Stimulated activated CD4-positive, alpha-beta T cell treated with anti-CD3 and anti-CD28 coated beads, Interleukin-4, amount 100 ng/mL, for 1 hour (primary cell): ENCODE results near the gene C15orf61.

Experiments used
- DNase-seq: peaks from one replicate; pipeline ENCODE4 v3.0.0-alpha.2; 2020

C15orf61 gene

DNA sequence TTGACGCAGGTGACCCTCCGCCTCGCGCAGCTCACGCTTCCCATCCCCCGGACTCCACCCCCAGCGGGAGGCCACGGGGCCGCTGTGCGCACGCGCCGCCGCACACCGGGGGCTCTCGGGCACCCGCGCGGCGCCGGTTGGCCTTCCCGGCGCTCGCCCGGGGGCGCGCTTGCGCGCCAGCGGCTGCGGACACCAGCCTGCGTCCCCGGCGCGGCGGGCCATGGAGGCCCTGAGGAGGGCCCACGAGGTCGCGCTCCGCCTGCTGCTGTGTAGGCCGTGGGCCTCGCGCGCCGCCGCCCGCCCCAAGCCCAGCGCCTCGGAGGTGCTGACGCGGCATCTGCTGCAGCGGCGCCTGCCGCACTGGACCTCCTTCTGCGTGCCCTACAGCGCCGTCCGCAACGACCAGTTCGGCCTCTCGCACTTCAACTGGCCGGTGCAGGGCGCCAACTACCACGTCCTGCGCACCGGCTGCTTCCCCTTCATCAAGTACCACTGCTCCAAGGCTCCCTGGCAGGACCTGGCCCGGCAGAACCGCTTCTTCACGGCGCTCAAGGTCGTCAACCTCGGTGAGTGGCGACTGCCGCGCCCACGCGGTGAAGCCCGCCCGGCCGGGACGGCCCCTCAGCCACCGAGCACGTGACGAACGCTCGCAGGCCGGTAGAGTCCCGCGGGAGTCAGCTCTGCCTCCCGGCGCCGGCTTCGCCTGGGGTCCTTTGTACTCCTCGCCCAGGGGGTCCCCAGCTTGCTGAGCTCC lies at the start of gene C15orf61:
C15orf61 (plus strand) TSS at position 103 of the 754 bp plus-strand sequence; CDS start at position 221, 118 bp downstream.
- peak; percentile 85 for DNase-seq

DNA sequence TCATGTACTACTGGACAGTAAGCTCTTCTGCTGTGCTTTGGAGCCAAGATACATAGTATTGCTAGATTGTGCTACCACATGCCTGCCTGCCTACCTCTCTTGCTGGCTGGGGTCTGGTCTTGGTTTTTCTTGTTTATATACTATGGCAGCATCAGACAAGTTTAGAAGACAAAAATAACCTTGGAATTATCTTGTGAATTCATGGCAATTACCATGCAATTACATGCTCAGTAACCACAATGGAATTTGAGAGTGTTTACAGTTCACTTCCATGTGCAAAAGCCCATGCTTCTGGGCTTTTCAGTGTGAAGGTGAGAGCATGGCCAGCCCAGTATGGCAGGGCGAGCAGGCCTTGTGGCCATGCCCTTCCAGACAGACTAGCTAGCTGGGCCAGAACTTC lies 48.0 kb upstream of the C15orf61 start:
- no peak for DNase-seq

DNA sequence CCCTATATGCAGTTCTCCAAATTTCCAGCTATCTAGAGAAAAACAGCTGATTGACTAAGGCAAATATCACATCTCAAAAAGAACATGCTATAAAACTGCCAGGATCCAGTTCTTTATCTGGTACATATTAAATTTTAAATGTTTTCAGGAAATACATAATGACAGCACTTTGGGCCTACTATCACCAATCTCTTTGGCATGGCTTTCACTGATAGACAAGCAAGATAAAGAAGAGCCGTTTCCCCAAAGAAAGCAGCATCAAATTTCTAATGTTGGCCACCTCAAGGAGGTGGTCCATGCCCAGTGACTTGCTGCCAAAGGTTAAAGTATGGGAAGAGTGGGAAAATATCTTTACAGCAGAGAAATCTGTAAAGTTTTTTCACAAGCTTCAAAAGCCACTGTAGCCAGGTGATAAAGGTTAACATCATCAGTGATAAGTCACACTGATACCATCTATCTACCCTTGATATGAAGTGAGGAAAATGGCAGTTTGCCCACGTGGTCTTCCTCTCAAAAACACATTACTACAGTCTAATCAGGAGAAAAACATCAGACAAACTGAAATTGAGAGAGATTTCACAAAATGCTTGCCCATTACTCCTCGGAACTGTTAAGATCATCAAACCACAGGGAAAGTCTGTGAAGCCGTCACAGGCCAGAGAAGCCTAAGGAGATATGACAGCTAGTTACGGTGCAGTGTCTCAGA lies 46.4 kb upstream of the C15orf61 start:
- DNase-seq: no peak

DNA sequence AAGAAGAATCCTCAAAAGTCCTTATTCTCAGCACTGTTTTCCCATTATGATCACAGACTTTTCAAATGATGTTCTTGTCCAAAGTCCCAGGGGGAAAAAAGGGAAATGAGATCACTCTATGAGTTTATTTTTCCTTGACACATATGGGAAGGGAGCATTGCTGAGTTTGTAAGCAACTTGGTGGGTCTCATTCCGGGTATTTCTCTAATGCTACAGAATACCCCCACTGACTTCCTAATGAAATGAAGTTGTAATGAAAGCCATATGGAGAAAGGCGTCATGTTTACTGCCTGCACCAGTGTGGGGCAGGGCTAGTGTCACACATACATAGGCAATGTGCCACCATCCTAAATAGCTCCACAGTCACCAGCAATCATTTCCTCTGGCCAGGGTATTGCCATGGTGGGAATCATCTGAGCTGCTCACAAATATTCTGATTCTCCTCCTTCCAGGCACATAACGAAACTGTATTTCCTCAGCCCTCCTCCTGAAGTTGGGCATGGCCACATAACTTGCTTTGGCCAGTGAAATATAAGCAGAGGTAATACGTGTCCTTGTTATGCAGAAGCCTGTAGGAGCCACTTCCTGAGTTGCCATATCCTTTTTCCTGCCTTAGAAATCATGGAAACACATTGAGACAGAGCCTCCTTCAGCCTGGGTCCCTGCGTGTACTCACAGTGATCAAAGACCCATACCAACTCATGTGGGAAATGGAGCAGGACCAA lies 41.0 kb upstream of the C15orf61 start:
- no peak for DNase-seq

DNA sequence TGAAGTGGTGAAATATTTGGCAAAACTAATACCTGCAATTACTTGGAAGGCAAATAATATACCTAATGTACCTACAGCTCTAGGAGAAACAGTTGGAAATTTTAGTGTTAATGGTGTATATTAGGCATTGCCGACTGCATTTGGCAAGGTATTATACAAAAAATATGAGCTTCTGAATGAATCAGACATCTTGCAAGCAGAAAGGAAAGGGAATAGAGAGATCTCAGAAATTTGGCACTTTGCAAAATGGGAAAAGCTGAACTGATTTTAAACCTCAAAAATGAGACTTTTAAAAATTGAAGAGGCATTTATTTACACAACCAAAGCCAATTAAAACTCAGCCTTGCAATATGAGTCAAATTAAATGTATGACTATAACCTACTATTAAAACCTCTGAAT lies 40.2 kb upstream of the C15orf61 start:
- no peak for DNase-seq

DNA sequence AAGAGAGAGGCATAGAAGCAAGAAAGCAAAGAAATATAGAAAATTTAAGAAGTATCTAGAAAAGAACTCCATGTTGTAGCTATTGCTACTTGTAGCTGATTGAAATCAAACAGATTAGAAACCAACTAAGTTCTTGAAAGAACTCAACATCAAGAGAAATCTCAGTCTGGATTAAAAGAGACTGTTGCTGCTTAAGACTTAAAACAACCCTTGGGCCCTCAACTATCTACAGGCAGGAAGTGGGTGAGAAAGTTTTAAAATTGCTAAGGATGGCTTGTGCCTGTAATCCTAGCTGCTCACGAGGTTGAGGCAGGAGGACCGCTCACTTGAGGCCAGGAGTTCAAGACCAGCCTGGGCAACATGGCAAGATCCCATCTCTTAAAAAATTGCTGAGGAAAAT lies 39.3 kb upstream of the C15orf61 start:
- no peak for DNase-seq

DNA sequence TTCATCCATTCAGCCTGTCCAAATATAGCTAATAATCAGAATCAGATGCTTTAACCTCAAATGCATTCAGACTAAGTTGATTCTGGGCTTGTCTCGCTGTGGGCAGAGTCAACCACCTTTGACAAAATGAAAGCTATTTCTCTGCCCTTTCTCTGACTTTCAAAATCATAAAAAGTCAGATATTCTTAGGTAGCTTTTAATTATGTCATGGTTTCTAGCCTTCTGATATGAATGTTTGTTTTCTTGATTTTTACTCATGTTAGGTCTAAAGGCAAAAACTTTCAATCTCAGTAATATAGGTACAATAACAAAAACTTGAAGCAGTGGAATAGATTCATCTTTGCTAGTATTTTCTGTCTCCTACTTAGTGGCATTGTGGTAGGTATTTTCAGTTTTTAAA lies 25.3 kb upstream of the C15orf61 start:
- DNase-seq: no peak

DNA sequence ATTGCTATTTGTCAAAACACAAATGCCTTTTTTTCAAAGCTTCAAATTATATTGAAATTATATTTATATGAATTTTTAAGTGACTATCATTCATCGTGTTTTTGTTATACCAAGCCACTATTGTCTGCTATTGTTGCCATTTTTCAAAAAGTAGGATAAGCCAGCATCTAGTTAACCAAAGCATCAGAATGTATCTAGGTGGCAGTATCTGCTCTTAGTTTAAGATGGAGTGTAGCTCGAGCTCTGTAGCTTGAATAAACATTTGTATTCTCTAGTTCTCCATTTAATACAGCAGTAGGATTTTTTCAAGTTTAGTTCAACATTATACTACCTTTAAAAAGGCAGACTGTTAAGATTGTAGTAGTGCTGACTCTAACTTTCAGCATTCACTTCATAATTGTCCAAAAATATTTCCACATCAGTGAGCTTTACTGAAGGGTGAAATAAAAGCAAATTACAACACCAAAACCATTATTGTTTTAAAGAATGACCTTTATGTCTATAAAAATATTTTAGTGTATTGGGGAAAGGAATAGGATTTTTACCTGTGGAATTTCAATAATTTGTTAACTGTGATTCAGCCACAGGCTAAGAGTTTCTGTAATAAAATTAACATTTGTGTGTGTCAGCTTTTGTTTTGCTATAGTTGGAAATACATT lies 19.6 kb upstream of the C15orf61 start:
- DNase-seq: no peak

DNA sequence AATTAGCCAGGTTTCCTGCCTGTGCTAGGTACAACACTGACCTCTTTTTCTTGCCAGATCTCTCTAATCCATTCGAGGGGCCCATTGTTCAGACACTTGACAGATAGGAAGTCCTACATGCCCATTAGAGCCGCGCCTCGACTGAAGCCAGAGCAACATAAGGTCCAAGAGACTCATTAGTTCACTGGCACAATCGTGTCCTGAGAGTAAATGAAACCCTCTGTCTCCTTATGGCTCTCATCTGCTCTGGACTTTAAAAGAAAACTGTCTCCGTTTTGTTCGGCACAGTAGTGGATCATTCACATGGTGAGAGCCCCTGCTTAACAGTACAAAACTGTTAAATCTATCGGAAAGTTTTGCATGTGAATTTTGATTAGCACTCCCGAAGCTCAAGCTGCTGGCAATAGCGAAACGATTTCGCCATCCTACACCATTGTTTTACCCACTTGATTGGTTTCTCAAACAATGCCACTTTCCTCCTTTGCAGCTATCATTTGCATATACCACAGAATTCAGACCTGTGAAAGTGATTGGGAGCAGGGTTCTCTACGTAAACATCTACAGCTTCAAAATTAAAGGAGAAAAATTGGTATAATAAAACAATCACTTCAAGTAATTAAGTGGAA lies 19.0 kb upstream of the C15orf61 start:
- DNase-seq: no peak

DNA sequence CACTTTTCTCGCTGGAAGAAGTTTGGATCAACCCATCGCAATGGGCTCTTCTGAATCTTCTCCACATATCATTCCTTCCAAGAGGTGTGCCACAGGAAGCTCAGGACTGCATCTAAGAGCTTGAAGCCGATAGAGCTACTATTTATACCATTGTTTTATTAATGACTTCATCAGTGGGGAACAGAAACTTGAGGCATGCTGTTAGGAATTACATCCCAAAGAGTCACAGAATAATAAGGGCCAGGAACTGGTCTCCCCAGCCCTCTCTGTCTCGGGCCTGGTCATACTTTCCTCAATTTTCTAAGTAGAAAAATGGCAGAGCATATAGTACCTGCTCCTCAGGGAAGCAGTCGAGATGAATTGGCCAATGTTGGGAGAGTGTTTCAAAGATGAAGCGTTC lies 16.9 kb upstream of the C15orf61 start:
- DNase-seq: no peak

DNA sequence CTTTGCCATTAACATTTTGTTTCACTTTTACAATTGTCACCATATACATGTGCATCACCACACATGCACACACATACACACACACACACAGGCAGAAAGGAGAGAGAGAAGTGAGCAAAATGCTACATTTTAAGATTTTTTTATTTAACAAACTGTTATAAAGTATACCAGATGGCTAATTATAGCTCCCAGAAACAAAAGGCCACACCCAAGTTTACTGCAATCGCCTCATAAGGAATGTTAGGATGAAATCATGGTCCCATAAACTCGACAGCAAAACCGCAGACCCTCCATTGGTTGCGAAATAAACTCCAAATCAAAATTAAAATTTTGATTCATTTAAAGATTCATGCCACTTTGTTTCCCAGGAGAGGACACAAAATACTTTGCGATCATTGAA lies 16.1 kb upstream of the C15orf61 start:
- no peak for DNase-seq

DNA sequence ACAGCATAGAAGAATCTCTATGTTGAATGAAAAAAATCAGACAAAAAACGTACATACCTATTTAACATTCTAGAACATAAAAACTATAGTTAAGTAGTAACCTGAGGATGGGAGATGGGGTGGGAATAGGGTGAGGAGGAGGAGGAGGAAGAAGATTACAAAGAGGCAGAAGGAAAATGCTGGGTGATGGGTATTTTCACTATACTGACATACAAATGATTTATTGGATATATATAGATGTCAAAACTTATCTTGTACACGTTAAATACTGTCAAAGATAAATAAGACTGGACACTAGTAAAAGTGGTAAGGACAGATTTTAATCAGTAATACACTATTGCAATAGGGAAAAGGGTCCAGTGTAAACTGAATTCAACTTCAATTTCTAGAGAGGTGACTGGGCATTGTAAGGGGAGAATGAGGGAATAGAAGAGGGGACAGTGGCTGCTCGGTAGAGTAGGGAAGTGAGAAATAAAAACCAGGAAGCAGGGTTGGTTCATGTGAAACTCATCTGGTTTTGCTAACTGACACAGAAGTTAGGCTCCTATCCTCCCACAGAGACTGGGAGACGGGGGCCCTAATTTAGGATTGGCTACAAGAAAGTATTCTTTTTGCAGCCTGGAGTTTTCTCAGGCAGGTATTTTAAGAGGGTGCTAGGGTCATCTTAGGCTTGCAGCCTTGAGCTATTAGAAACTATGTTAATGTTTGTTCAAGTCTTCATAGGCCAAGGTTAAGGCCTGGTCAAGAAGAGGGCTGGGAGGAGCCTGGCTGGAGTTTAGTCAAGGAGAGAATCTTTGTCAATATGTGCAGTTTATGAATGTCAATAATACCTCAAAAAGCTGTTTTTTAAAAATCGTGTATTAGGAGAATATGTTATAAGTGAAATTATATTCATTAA lies 15.0 kb upstream of the C15orf61 start:
- DNase-seq: no peak

DNA sequence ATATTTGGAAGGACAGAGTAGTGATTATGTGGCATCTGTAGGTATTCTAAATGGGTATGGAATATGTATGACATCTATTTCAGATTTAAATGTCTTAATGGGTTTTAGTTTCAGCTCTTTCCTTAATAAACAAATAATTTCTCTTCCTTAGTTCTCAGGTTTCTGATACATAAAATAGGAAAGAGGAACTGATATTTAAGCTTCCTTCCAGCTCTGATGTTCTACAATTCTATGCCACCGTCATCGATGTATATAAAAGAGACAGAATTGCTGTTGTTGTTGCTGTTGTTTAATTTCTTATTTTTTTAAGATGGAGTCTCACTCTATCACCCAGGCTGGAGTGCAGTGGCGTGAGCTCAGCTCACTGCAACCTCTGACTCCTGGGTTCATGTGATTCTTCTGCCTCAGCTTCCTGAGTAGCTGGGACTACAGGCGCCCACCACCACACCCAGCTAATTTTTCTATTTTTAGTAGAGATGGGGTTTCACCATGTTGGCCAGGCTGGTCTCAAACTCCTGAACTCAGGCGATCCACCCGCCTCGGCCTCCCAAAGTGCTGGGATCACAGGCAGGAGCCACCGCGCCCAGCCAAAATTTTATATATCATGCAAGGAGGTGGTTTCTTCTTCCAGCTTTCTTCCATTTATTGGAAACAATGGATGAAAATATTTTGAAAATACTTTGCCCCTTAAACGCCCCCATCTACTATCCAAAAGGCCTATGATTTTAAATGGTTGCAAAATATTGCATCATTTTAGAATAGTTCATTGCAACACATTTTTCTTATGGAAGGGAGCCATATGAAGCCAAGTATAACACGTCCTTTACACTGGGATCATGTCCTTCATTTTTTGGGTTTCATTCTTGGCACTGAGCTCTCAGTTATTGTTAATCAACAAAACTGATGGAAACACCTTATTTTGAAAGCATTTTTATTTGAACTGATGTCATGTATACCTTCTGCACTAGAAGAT lies 13.9 kb upstream of the C15orf61 start:
- no peak for DNase-seq

DNA sequence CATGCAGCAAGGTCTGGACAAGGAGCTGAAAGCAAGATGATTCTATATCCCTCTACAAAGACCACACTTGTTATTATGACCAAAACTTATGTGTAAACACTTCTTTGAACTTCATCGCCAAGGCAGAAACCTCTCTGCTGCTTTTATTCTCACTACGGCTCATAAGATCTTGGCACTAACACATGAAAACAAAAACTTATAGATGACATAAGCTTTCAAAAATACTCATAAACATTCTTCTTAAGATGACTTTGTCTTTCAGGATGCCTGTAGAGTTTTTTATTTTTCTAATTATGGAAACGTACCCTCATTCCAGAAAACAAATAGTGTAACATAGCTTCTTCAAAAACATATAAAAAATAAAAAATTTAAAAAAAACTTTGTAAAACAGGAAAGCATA lies 12.5 kb upstream of the C15orf61 start:
- no peak for DNase-seq

DNA sequence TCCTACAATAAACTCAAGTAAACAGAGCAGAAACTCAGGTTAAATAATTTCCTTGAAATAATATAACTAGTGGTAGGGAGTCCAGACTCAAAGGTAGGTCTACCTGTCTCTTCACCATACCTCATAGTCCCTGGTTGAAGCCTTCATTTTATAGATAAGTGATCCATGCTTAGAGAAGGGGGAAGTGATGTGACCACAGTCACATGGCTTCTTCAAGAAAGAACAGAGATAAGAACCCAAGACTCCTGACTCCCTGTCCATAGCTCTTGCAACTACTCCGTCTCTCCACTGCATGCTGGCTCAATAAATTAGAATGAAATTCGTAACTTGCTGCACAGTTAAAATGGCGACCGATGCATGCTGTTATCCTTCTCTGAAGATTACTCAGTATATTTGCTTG lies 11.0 kb upstream of the C15orf61 start:
- DNase-seq: no peak

DNA sequence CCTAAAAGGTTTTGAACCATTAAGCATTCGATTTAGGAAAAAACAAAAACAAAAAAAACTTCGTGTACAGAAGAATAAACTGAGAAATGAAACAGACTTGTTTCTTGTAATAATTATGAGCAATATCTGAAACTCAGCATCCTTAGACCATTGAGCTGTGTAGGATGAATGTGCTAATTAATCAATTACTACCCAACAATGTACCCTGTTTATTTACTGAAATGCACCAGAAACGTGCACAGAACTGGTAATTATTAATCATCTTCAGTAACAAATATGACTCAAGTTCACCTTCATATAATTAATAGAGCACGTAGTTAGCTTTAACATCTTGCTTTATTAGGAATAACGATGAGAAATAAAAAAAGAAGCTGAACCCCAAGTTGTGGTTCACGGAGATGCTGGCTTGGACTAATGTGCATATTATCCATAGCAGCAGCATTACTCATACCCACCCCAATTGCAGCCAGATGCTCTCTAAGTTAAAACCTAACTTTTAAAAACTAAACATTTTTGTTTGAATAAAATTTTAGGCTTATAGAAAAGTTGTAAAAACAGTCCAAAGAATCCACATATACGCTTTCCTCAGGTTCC lies 10.2 kb upstream of the C15orf61 start:
- no peak for DNase-seq

DNA sequence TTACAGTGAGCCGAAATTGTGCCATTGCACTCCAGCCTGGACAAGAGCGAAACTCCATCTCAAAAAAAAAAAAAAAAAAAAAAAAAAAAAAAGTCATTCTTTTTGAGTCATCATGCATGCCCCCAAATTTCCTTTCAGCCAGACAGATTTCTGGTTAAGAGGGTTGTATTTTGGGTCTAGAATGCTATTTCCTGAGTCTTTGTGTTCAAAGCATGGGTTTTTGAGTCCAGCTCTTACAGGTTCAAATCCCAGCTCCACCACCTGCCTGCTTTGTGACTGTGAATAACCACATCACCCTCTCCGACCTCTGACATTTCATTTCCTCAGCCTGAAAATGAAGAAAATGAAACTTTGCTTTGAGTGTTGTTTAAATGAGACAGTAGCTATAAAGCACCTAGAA lies 9.3 kb upstream of the C15orf61 start:
- no peak for DNase-seq

DNA sequence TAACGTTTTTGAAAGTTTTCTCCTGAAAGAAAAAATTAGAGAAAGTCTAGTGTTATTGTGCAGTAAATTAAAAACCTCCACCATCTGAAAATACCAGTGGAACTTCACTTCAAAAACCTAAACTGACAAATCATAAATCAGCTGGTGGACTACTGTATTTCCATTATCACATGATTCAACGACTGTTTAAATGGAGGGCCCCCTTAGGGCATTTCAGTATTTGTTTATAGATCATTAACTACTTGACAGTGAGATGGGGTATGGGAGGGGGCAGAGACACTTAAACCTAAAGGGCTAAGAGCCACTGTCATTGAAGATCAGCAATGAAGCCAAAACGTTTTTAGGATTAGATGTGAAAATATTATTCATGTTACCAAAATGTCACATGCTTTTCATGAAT lies 8.8 kb upstream of the C15orf61 start:
- no peak for DNase-seq

DNA sequence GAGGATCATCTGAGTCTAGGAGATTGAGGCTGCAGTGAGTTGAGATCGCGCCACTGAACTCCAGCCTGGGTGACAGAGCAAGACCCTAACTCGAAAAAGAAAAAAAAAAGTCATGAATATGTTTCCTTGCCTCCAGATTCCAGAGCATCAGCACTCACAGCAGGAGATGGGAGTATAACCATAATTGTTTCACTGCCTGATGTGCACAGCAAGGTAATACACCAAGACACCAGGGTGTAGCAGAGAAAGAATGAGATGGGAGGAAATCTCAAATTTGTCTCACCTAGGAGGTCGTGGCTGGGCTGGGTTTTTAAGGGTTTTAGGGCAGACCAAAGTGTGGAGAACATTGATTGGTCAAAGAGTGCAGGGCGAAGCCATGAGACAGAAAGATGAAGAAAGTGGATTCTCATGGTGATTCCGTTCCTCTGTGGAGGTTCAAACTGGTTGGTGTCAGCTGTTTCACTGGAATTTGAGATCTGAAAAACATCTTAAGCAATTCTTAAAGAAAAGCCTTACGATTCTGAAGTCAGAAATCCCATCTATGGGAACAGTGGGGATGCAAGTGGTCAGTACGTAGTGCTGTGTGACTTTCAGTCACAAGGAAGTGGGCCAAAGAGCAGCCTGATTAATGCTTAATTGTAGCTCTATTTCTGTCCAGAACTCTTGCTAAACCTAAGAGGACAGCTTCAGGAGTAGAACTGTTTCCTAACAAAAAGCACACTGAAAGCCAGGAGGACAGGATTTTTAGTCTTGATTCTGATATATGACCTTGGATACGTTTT lies 7.8 kb upstream of the C15orf61 start:
- DNase-seq: no peak
